Pancreas (tissue), 10 donors: Measurements from ENCODE around the gene USP3. TPM values are rescaled to one million over a fixed set of nuclear protein-coding genes. Genes with fewer than 3 reads are reported as not detected.
A peak's percentile ranks its signal among the peaks of the same experiment; 100 is the strongest.
"Not testable (repeated sequence)": the region's sequence is repeated elsewhere in the genome, so short reads cannot be mapped to it uniquely, and the experiment has no call there.

Source experiments
- ATAC-seq, 4 donors: fragments of 200-7000 bp; cut with Tn5 transposase; one replicate each; pipeline versions ENCODE4 v1.8.0 to v1.9.1; 2020; ENCODE audit warnings: mild to moderate bottlenecking in 4 of 4, moderate library complexity in 4 of 4
- DNase-seq, 6 donors: peaks; one replicate each; pipeline ENCODE4 v3.0.0-alpha.2; 2020
- FAIRE-seq: peaks from 2 replicates; lab custom pipeline; 2012; peaks lifted over from hg19 to GRCh38; lab: Jason Lieb, UNC
- H3K27ac ChIP-seq, 4 donors: fragments of 200-600 bp; sonication (generic); 1 replicate in 3 of 4; 2 replicates in 1 of 4; pipeline versions ENCODE4 v1.5.0 to v1.8.0; 2020
- H3K27me3 ChIP-seq, 4 donors: fragments of 200-600 bp; one replicate each; pipeline ENCODE4 v1.8.0; 2021
- H3K36me3 ChIP-seq, 3 donors: fragments of 200-600 bp; sonication (generic) in 1 of 3; one replicate each; pipeline versions ENCODE4 v1.5.0 to v1.8.0; 2020 to 2021
- H3K4me1 ChIP-seq, 3 donors: fragments of 200-600 bp; one replicate each; pipeline ENCODE4 v1.8.0; 2021
- H3K4me3 ChIP-seq, 4 donors: fragments of 200-600 bp; sonication (generic) in 2 of 4; one replicate each; pipeline versions ENCODE4 v1.5.0 to v1.8.0; 2020 to 2021
- H3K9me3 ChIP-seq, 4 donors: fragments of 200-600 bp; one replicate each; pipeline ENCODE4 v1.8.0; 2021
- CTCF ChIP-seq, 4 donors: fragments of 200-600 bp; sonication (generic) in 3 of 4; IDR thresholded peaks; one replicate each; pipeline versions ENCODE4 v1.5.0 to v1.8.0; 2021; ENCODE audit warnings: antibody characterized with exemption in 4 of 4
- WGBS, 2 donors: extraction: QIAGEN DNeasy Blood & Tissue Kit; methylation state at CpG; one replicate each; pipeline ENCODE4 v1.1.7; 2013; 5-methylcytosine and 5-hydroxymethylcytosine counted together
- intact Hi-C, 3 donors: fragments of 100-400 bp; cut with DNase I; formaldehyde crosslinking; loops; one replicate each; pipeline versions ENCODE4 v1.11.1 to v1.14.2; 2022
- polyA plus RNA-seq, 2 donors: library from polyadenylated mRNA; stranded (reverse); fragments of 200-250 nt; gene quantifications; one replicate each; pipeline ENCODE4 v1.2.3, GENCODE V29; 2013
- total RNA-seq, 6 donors: library from RNA; stranded (reverse); fragmentation: NEBNext Ultra II Directional in 4 of 6; extraction: Animal tissue kit (Norgen Biotek cat#: 25700) in 4 of 6; gene quantifications; one replicate each; pipeline versions ENCODE4 v1.2.1 to v1.2.4, GENCODE V29; 2021 to 2023
- donor health status: healthy with polysubstance abuse.
- donor health status: DM: no; HTN: no; CAD: no; lungs with moderate emphysema.
- donor health status: DM: no; HTN: no; CAD: no.
- donor health status: control.
- donor health status: control.
- donor health status: Bipolar disorder and iron deficiency.
- donor health status: DM: yes; HTN: yes; CAD: no.
- donor health status: DM: no; HTN: no; CAD: no.
- donor health status: DM: no; HTN: no; CAD: no.
- donor health status: DM: yes; HTN: yes; CAD: no.

The USP3 gene
- total and polyA plus RNA-seq, 8 donors = 28.5 to 50.8 (median 41.2) TPM

GRCh38 chr15:63528138-63528659, 23.8 kb downstream of the USP3 start:
- DNase-seq = no peak
- Histone ChIP-seq H3K27ac (no peak overlapping the region), H3K4me3 (no peak overlapping the region), H3K27me3 (no peaks in the 10 kb centered on the region), H3K36me3 (no peaks in the 10 kb centered on the region), H3K9me3 (no peaks in the 10 kb centered on the region), H3K4me1 (peaks cover 19 to 25% (median 23%) of the 10 kb centered on the region in 3 donors)
- no peak for FAIRE-seq
- no peak for ATAC-seq
- intact Hi-C loops = no loop called here
- TF ChIP-seq CTCF (IDR thresholded peaks at IDR 0.05) = no peak
- 88 to 91% methylated on average over 4 of the region's 4 CpGs for WGBS, 2 donors

- 89 to 93% methylated on average over 7 of the region's 7 CpGs for WGBS, 2 donors
- intact Hi-C loops = no loop called here
- Histone ChIP-seq H3K36me3 (no peaks in the 10 kb centered on the region), H3K27me3 (no peaks in the 10 kb centered on the region), H3K9me3 (no peaks in the 10 kb centered on the region), H3K4me3 (no peak overlapping the region), H3K27ac (no peak overlapping the region), H3K4me1 (peaks cover 2 to 29% (median 24%) of the 10 kb centered on the region in 3 donors)
- ATAC-seq (no peak), FAIRE-seq (no peak), DNase-seq (no peak)
- TF ChIP-seq CTCF (IDR thresholded peaks at IDR 0.05) = no peak
These were observed 25.8 kb downstream of the USP3 start for GRCh38 chr15:63530235-63530634.

- FAIRE-seq (no peak), ATAC-seq (no peak), DNase-seq (no peak)
- no peaks in the 10 kb centered on the region for H3K27me3 ChIP-seq
- H3K9me3 ChIP-seq = no peaks in the 10 kb centered on the region
- H3K36me3 ChIP-seq = no peaks in the 10 kb centered on the region
- H3K27ac ChIP-seq = no peak overlapping the region
- H3K4me1 ChIP-seq = peaks cover 0 to 29% (median 24%) of the 10 kb centered on the region in 3 donors
- intact Hi-C loops = no loop called here
- 93 to 96% methylated on average over 3 of the region's 3 CpGs for WGBS, 2 donors
- H3K4me3 ChIP-seq = no peak overlapping the region
- TF ChIP-seq CTCF (IDR thresholded peaks at IDR 0.05) = no peak
These were observed 26.4 kb downstream of the USP3 start for GRCh38 chr15:63530752-63531299.

GRCh38 chr15:63531586-63531985, 27.2 kb downstream of the USP3 start:
- intact Hi-C loops = no loop called here
- Histone ChIP-seq H3K27ac (no peak overlapping the region), H3K36me3 (no peaks in the 10 kb centered on the region), H3K27me3 (no peaks in the 10 kb centered on the region), H3K9me3 (no peaks in the 10 kb centered on the region), H3K4me3 (no peak overlapping the region), H3K4me1 (peaks cover 0 to 25% (median 24%) of the 10 kb centered on the region in 3 donors)
- no peak for FAIRE-seq
- no peak for TF ChIP-seq CTCF (IDR thresholded peaks at IDR 0.05)
- no peak for DNase-seq
- ATAC-seq = peak in 2 of 4 donors; percentile 39 to 51
- WGBS, 2 donors = 90 to 91% methylated on average over 4 of the region's 4 CpGs

- ATAC-seq = no peak
- intact Hi-C loops = no loop called here
These were observed 27.9 kb downstream of the USP3 start for GRCh38 chr15:63532307-63532744.

GRCh38 chr15:63534888-63535287, 30.5 kb downstream of the USP3 start:
- intact Hi-C loops, H3K9me3 ChIP-seq, ATAC-seq, H3K27ac ChIP-seq, H3K27me3 ChIP-seq, H3K4me3 ChIP-seq, FAIRE-seq, H3K36me3 ChIP-seq, DNase-seq: not testable (repeated sequence)
- peaks cover 0 to 30% (median 28%) of the 10 kb centered on the region in 3 donors for H3K4me1 ChIP-seq
- 92 to 94% methylated on average over 3 of the region's 3 CpGs for WGBS, 2 donors

More at GRCh38 chr15:63532307-63532744, 27.9 kb downstream of the USP3 start:
- TF ChIP-seq CTCF (IDR thresholded peaks at IDR 0.05) = no peak
- WGBS, 2 donors = 84% methylated on average over 5 of the region's 5 CpGs
- peaks cover 0 to 25% (median 24%) of the 10 kb centered on the region in 3 donors for H3K4me1 ChIP-seq
- FAIRE-seq = no peak
- no peaks in the 10 kb centered on the region for H3K27me3 ChIP-seq
- H3K9me3 ChIP-seq = no peaks in the 10 kb centered on the region
- H3K4me3 ChIP-seq = no peak overlapping the region
- H3K36me3 ChIP-seq = no peaks in the 10 kb centered on the region
- DNase-seq = no peak
- no peak overlapping the region for H3K27ac ChIP-seq
